Measurements from ENCODE around the gene ERGIC1. TPM values are rescaled to one million over a fixed set of nuclear protein-coding genes. Genes with fewer than 3 reads are reported as not detected.

The ERGIC1 gene
- total RNA-seq, 1 donor from 2014 or later: 118 TPM

DNA sequence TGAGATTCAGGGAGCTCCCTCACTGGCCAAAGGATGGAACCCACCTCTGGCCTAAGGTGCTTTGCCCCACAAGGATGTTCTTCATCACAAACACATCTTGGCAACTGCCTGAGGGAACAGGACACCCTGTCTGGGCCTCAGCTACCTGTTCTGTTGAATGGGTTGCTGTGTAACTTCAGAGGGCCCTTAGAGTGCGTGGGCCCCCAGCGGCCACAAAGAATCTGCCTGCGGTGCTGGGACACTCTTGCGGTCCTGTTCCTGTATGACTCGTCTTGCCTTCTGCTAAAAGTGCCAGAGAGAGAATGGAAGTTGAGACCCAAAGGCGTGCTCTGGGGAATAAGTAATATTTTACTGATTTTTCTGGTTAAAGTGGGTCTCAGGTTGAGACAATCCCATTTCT, 111.1 kb downstream of the ERGIC1 start:
- no peak for DNase-seq (ENCODE audit: low spot score)

DNA sequence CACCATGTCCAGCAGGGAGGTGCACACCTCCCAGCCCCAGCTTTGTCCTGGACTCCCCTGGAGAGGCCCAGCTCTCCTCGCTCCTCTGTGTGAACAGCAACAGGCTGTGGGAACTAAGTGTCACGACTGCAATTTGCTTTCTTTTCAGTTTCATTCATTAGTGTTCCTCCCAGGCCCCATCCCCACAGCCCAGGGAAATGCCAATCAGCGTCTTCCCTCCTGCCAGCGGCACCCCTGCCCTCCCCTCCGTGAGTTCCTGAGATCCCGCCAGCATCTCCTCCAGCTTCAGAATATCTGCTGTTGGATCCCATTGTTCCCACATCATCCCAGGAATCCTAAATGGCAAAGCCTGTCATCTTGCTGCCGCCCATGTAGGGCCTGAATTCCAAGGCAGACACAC, 112.1 kb downstream of the ERGIC1 start:
- no peak for DNase-seq (ENCODE audit: low spot score)

DNA sequence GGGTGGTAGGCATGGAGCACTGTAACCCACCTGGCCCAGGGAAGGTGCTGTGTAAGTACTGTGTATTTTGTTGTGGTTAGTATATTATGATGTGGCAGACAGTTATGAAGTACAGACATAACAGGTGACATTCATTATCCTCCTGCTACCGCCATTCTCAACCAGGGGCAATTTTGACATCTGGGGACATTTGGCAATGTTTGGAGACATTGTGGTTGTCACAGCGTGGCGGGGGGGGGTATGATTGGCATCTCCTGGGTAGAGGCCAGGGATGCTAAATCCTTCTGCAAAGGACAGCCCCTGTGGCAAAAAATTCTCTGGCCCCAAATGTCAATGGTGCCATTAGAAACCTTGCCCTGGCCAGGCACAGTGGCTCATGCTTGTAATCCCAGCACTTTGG, 115.4 kb downstream of the ERGIC1 start:
- DNase-seq (ENCODE audit: low spot score): no peak

DNA sequence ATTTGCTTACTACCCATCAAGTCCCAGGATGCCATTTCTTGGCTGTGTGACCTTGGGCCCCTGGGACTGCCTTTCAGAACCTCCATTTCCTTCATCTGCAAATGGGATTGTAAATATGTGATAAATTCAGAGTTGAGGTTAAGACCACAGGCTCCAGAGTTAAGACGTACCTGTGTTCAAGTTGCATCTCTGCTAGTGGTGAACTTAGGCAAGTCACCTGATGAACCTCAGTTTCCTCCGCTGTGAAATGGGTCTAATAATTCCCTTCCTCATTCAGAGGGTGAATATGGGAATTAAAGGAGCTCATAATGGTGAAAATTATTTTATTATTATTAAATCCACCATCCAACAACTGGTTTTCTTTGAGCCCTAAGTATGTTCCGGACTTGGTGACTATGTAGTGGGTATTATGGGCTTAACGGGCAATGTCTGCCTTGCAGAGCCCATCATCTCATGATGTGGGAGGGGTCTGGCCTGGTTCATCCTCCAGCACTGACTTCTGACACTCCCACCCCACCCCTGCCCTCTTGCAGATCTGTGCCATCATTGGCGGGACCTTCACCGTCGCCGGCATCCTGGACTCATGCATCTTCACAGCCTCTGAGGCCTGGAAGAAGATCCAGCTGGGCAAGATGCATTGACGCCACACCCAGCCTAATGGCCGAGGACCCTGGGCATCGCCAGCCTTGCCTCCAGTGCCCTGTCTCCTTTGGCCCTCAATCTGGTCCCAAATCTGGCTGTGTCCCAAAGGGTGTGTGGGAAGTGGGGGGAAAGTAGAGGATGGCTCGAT, 116.3 kb downstream of the ERGIC1 start:
- DNase-seq (ENCODE audit: low spot score): no peak

DNA sequence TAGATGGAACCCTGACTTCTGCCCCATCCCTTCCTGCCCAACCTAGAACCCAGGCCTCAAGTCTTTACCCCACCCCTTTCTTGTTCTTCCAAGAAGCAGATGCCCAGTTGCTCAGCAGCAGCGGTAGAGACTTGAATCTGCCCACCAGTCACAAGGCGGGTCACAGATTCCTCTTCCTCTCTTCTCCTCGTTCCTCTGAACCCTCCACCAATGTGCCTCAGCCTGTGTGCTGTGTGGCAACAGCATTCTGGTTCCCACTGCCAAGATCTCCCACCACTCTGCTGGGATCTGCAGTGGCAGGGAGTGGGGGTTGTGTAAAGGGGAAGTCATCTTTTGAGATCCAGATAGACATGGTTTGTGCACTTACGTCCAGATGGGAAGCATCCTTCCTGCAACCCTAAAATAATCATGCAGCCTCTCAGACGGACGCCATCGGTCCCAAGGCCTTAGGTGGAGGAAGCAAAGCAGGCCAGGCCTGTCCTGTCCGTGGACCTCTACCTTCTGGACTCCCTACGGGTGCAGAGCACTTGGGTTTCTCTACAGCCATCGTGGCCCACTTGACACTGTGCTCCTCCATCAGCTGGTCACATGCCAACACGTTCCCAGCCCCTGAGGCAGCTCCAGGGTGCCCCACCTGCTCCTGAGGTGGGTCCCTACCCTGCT, 117.5 kb downstream of the ERGIC1 start:
- no peak for DNase-seq (ENCODE audit: low spot score)

DNA sequence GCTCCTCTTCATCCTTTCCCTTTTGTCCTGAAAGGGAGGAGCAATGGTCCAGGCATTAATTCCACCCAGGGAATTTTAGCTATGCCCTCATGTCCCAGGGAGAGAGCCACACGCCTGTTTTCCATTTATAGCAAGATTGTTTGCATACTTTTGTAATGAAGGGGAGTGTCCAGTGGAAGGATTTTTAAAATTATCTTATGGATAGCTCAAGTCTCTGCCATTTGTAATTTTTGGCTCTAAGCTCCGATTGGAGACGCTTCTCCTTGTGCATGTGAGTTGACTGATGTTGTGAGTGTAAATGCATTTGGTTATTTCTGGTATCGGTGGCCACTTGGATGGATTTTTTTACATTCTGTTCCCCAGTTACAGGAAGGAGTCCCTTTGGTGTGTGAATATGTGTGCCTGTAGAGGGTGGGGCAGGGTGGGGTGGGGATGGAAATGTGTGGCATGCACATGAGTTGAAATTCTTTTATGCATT, 118.0 kb downstream of the ERGIC1 start:
- DNase-seq (ENCODE audit: low spot score): no peak

DNA sequence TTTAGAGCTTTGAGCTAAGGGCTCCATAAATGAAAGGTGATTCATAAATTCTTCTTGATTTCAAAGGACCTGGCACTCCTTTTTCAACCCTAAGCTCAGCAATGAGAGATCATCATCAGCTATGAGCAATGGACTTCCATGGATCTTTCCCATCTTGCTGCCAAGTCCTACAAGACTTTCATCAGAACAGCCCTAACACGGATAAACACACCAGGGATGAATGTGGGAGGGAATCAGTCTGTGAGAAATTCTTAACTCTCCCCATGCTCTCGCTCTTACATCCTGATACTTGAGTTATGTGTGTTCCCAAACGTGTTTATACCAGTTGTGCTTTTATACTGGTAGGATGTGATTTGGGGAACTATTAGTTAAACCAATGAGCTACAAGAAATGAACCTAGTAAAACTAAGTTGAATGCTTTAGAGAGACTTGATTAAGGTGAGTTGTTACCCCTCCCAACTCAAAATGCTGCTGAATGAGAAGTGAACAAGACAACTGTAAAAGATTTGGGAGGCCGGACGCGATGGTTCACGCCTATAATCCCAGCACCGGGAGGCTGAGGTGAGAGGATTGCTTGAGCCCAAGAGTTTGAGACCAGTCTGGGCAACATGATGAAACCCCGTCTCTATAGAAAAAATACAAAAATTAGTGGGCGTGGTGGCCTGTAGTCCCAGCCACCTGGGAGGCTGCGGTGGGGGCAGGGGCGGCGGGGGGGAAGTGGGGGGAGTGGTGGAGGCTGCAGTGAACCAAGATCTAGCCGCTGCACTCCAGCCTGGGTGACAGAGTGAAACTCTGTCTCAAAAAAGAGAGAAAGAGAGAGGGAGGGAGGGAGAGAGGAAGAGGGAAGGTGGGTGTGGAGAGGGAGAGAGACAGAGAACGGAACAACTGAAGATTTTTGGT, 120.0 kb downstream of the ERGIC1 start:
- no peak for DNase-seq (ENCODE audit: low spot score)

DNA sequence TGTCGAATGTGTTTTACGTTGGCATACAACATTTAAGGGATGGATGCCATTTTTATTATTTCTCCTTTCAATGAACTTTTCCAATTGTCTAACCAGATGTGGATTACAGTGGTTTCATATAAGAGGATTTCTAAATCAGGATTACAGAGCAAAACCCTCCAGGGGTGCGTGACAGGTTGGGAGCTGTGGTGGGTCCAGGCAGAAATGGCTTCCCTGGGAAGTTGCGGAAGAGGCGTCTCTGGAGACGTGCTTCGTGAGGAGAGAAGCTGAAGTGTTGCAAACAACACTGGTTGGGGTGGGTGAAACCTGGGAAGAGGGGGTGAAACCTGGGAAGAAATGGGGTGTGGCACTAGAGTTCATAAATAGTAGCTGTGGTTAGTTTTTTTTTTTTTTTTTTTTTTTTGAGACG, 120.7 kb downstream of the ERGIC1 start:
- DNase-seq (ENCODE audit: low spot score): no peak

DNA sequence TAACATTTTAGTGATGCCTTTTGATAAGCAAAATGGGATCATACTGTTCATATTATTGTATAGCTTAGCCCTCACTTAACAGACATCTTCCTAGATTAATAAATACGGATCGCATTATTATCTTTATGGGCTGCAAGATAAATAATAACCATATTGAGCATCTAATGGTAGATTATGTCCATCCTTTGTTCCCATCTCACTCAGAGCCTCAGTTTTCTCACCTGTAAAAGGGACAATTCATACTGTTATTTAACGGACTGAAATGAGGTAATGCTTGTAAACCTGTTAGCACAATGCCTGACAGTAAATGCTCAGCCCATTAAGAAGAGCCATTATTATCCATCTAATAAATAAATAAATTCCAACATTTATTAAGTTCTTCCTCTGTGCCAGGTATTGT, 122.2 kb downstream of the ERGIC1 start:
- DNase-seq (ENCODE audit: low spot score): no peak

DNA sequence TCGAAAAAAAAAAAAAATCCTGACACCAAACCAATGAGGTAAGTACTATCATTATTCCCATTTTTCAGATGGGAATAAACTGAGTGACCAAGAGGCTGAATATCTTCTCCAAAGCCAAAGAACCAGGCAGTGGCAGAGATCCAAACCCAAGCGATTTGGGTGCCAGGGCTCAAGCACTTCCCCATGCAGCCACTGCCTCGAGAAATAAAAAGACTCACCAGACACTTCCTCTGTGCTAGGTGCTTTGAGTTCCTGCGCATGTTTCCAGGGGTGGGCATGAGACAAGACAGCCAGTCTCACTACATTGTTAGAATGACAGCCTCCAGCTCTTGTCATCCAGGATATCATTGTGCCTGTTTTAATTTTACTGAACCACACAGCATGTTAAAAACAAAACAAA, 122.9 kb downstream of the ERGIC1 start:
- DNase-seq (ENCODE audit: low spot score): no peak

DNA sequence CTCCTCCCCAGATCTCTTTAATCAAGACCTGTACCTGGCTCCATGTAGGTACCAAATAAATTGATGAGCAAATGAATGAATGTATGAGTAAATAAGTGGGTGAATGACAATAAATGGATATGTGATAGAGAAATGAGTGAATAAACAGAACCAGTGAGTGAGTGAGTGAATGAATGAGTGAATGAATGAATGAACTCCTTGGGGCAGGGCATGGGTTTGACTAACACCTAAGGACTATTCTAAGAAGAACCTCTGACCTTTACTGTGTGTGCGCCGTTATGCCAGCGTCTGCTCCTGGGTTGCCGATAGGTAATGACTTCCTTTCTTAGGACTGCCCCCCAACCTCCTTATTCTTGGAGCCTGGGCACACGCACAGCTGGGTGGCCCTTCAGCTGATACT, 123.4 kb downstream of the ERGIC1 start:
- no peak for DNase-seq (ENCODE audit: low spot score)

DNA sequence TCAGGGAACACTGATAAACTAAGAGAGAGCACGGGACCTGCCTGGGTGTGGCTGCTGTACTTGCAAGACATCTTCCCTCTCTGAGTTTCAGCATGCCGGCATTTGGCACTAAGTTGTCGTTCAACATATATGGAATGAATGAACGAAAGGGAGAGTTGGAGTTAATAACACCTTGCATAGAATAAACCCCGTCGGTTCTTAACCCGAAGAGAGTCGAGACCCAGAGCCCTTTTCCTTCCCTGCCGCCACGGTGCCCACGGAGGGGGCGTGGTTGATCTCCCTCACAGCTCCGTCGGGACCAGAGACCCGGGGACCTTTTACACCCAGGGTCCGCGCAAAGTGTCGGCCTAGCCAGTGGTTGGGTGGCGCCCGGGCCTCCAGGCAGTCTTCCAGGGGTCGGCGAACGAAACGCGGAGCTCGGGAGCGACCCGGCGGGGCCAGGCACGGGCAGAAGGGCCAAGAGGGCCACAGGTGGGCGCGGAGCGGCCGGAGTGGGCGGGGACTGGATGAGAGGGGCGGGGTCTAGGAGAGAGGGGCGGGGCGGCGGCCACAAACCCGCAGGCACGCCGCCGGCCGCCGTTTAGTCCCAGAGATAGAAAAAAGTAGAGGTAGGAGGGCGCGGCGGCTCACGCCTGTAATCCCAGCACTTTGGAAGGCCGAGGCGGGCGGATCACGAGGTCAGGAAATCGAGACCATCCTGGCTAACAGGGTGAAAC, 124.4 kb downstream of the ERGIC1 start:
- DNase-seq (ENCODE audit: low spot score): peak; percentile 49

DNA sequence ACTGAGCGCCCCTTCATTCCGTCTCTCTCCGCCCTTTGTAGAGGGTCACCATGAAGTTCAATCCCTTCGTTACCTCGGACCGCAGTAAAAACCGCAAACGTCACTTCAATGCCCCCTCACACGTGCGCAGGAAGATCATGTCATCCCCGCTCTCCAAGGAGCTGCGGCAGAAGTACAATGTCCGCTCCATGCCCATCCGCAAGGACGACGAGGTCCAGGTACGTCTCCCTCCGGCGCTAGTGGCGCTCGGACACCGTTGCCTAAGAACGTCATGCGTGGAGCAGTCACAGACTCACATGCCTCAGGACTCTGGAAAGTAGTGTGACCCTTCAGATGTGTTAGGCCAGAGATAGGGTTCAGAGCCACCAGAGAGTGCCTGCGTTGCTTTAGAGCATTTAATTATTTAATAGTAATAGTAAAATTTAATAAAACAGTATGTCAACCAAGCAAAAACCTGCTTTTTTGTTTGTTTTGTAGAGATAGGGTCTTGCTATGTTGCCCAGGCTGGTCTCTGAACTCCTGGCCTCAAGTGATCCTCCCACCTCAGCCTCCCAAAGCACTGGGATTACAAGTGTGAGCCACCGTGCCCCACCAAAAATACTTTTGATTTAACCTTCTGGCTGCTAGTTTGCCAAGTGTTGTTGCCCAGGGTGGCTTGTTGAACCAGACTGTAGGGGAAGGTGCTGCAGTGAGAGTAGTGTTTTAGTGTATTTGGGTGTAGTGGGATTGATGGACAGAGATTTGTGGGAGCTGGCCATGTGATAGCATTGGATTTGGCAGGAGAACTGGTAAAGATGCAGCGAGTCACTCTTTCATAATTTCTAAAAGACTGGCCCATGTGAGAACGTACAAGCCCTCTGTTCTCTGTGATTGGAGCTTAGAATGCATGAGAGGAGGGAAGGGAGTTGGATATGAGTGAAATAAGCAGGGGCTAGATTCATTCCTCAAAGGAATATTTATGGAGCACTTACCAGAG, 126.1 kb downstream of the ERGIC1 start:
- no peak for DNase-seq (ENCODE audit: low spot score)

DNA sequence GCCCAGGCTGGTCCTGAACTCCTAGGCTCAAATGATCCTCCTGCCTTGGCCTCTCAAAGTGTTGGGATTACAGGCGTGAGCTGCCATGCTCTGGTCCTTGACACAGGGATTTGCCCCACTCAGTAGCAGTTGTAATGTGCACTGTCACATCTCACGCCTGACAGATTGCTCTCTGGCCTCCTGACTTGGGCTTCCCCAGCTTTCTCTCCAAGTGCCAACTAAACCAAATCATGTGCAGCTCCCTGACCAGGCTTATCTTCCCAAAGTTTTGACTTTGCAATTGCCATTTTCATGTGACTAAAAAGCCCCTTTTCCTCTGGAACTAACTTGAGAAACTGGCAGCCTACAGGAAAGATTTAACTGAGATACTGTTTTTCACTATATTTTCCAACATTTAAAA, 135.9 kb downstream of the ERGIC1 start:
- no peak for DNase-seq (ENCODE audit: low spot score)

DNA sequence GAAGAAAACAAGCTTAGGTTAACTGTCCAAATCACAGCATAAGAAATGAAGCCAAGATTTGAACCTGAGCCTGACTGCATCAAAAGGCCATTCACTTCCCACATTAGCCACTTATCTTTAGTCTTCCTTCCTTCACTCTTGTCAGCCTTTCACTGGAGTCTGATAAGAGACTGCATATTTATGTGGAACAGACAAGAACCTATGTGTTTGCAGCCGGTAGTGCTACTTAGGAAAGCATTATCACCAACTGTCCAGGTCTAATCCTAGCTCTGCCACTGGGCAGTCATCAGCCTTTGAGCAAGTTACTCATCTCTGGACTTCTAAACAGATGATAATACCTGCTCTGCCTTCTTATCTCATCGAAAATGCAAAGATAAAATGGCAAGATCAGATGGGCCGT, 137.4 kb downstream of the ERGIC1 start:
- DNase-seq (ENCODE audit: low spot score): no peak

DNA sequence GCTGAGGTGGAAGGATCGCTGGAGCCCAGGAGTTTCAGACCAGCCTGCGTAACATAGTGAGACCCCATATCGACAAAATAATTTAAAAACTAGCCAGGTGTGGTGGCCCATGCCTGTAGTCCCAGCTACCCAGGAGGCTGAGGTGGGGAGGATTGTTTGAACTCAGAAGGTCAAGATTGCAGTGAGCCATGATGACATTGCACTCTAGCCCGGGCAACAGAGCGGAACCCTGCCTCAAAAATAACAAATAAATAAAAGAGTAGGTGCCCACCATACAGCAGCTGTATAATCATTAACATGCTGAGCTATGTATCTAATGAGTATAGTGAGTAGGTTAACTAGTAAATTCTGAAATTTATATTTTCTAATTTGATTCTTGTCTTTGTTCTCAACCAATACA, 138.5 kb downstream of the ERGIC1 start:
- no peak for DNase-seq (ENCODE audit: low spot score)

DNA sequence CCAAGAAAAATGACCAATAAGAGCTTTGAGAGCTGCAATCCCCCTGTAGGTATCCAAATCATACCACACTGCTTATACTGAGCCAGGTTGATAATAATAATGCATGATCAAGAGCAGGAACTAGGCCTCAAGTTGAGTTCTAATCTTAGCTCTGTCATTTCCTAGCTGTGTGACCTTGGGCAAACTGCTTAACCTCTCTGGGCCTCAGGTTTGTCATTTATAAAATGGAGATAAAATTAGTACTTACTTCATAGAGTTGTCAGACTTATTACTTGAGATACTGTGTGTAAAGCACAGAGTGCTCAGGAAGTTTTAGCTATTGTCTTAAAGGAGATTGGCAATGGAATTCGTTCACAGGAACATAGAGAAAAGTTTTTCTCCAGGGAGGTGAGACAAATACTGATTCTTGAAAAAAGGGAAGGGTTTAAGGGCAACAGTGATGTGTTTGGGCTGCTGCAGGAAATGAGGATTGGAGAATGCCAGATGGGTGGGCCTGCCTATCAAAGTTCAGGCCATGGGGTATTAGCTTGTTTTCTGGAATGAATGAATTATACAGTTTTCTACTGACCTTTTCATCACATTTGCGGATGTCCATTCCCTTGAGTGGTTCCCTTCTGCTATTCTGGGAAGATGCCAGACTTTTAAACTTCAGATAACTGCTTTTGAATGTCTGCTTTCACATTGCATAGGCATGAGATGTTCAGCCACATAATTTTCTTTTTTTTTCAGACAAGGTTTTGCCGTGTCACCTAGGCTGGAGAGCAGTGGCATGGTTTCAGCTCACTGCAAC, 139.3 kb downstream of the ERGIC1 start:
- no peak for DNase-seq (ENCODE audit: low spot score)

DNA sequence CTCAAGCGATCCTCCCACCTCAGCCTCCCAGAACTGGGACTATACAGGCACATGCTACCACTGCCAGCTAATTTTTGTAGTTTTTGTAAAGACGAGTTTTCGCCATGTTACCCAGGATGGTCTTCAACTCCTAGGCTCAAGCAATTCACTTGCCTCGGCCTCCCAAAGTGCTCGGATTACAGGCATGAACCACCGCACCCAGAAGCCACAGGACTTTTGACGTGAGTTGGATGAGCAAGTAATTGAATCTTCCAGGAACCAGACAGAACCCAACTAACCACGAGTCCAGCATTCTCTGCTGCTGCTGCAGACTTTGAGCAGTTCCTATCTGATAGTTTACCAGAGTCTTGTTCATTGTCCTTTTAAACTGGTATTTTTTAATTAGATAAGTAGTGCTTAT, 139.9 kb downstream of the ERGIC1 start:
- DNase-seq (ENCODE audit: low spot score): no peak

DNA sequence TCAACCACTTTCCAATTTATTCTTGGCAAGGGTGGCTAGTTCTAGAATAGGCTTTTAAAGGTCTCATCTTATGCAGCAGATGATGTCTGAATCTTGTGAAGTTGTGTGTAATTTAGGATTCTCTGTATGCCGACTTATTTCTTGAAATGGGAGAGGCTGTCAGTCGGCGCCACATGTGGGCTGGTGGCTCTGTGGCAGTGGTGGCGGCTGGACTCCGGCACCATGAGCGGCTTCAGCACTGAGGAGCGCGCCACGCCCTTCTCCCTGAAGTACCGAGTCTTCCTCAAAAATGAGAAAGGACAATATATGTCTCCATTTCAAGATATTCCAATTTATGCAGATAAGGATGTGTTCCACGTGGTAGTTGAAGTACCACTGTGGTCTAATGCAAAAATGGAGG, 141.2 kb downstream of the ERGIC1 start:
- no peak for DNase-seq (ENCODE audit: low spot score)

DNA sequence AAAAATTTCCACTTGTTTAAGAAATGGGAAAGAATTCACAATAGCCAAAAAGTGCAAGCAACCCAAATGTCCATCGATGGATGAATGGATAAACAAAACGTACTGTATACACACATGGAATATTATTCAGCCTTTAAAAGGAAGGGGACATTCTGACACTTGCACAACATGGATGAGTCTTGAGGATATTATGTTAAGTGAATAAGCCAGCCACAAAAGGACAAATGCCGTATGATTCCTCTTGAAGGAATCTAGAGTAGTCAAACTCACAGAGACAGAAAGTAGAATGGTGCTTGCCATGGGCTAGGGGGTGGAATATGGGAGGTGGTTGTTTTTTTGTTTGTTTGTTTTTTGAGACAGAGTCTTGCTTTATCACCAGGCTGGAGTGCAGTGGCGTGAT, 145.7 kb downstream of the ERGIC1 start:
- DNase-seq (ENCODE audit: low spot score): no peak

Data from mucosa of gallbladder (tissue), 1 donor.